Neutrophil (primary cell): ENCODE results near the gene FBXO10.

Source experiments
- H3K27ac ChIP-seq: fragments of 200-600 bp; sonication (generic); 2 replicates; pipeline ENCODE4 v1.5.1; 2016; ENCODE audit warnings: mild to moderate bottlenecking, moderate library complexity
- H3K27me3 ChIP-seq: fragments of 200-600 bp; sonication (generic); 2 replicates; pipeline ENCODE4 v1.6.0; 2016; ENCODE audit warnings: mild to moderate bottlenecking
- H3K36me3 ChIP-seq: fragments of 200-600 bp; sonication (generic); 2 replicates; pipeline ENCODE4 v1.5.1; 2017
- H3K4me1 ChIP-seq, 2 experiments: fragments of 200-600 bp in 1 of 2; sonication (generic) in 1 of 2; 1 replicate in 1 of 2; 2 replicates in 1 of 2; pipeline versions ENCODE4 v1.5.1 to v1.6.1; 2013 to 2016; ENCODE audit warnings: low read depth in 1 of 2, low read length in 1 of 2, mild to moderate bottlenecking in 1 of 2, moderate library complexity in 1 of 2; ENCODE audit not compliant: control insufficient read depth in 1 of 2, insufficient read depth in 1 of 2
- H3K4me3 ChIP-seq, 2 experiments: fragments of 200-600 bp in 1 of 2; sonication (generic) in 1 of 2; 1 replicate in 1 of 2; 2 replicates in 1 of 2; pipeline ENCODE4 v1.5.1; 2013 to 2016; ENCODE audit warnings: low read depth in 1 of 2, low read length in 1 of 2, mild to moderate bottlenecking in 1 of 2, moderate library complexity in 1 of 2
- H3K9me3 ChIP-seq: fragments of 200-600 bp; sonication (generic); 2 replicates; pipeline ENCODE4 v1.5.1; 2016
- TF ChIP-seq, protein P1 (sequence below): fragments of 200-600 bp; sonication (generic); IDR thresholded peaks from 2 replicates; pipeline ENCODE4 v1.5.1; 2016; ENCODE audit warnings: antibody characterized with exemption

The FBXO10 gene

DNA sequence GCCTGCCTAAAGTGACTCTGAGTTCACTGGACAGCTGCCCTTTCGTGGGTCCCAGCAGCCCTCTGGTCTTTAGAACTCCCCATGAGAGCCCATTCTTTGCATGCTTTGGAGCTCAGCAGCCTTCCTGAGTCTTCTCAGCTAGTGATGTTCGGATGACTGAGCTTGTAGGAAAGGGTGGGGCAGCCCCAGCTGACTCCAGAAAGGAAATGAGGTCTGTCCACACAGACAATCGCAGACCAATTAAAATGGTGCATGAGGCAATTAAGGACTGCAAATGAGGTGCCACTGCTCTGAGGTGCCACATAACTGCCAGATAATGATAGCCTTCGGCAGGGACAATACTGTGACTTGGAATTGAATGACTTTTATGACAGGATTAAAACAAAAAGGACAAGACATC, 41.7 kb upstream of the FBXO10 start:
- no peaks in the 10 kb centered on the region for H3K4me1 ChIP-seq
- H3K27ac ChIP-seq, result no peak overlapping the region
- TF ChIP-seq, protein P1, sequence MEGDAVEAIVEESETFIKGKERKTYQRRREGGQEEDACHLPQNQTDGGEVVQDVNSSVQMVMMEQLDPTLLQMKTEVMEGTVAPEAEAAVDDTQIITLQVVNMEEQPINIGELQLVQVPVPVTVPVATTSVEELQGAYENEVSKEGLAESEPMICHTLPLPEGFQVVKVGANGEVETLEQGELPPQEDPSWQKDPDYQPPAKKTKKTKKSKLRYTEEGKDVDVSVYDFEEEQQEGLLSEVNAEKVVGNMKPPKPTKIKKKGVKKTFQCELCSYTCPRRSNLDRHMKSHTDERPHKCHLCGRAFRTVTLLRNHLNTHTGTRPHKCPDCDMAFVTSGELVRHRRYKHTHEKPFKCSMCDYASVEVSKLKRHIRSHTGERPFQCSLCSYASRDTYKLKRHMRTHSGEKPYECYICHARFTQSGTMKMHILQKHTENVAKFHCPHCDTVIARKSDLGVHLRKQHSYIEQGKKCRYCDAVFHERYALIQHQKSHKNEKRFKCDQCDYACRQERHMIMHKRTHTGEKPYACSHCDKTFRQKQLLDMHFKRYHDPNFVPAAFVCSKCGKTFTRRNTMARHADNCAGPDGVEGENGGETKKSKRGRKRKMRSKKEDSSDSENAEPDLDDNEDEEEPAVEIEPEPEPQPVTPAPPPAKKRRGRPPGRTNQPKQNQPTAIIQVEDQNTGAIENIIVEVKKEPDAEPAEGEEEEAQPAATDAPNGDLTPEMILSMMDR, result no peak
- no peaks in the 10 kb centered on the region for H3K9me3 ChIP-seq
- H3K4me3 ChIP-seq, result no peak overlapping the region
- H3K36me3 ChIP-seq, result no peaks in the 10 kb centered on the region
- peaks cover 21% of the 10 kb centered on the region for H3K27me3 ChIP-seq

DNA sequence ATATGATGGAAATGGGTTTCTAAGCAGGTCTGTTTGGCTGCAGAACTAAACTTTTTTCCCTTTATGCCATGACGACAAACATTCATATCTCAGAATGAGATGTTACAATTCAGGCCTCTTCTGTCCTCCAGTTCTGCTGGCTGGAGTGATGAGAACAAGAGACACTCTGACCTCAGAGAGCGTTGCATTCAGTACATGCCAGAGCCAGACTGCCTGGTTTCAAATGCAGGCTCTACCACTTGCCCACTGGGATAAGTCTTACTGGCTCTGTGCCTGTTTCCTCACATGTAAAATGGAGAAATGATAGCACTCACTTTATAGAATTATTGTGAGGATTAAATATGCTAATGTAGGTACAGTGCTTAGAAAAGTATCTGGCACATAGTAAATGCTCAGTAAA, 41.0 kb upstream of the FBXO10 start:
- H3K4me3 ChIP-seq, result no peak overlapping the region
- TF ChIP-seq, protein P1, result no peak
- peaks cover 25% of the 10 kb centered on the region for H3K27me3 ChIP-seq
- H3K27ac ChIP-seq, result no peak overlapping the region
- H3K36me3 ChIP-seq, result no peaks in the 10 kb centered on the region
- H3K9me3 ChIP-seq, result no peaks in the 10 kb centered on the region
- no peaks in the 10 kb centered on the region for H3K4me1 ChIP-seq

DNA sequence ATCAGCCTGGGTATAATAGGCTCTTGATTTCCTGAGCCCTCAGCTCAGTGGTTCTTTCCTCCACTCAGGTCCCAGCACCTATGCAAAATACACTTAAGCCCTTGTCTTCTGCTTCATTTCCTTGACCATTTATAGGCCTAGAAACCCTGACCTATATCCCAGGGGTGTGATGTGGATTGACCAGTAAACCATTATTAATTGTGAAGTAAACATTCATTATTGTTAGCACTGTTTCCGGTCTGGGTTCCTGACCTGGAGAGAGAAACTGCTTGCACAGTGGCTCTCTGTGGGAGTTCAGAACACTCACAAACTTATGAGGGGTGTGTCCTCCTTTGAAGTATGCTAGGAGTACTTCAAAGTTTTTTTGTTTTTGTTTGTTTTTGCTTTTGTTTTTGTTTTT, 35.8 kb upstream of the FBXO10 start:
- Histone ChIP-seq H3K4me1 (no peaks in the 10 kb centered on the region), H3K9me3 (no peaks in the 10 kb centered on the region), H3K36me3 (no peaks in the 10 kb centered on the region), H3K4me3 (no peak overlapping the region), H3K27me3 (peaks cover 41% of the 10 kb centered on the region), H3K27ac (no peak overlapping the region)
- TF ChIP-seq, protein P1, result no peak

DNA sequence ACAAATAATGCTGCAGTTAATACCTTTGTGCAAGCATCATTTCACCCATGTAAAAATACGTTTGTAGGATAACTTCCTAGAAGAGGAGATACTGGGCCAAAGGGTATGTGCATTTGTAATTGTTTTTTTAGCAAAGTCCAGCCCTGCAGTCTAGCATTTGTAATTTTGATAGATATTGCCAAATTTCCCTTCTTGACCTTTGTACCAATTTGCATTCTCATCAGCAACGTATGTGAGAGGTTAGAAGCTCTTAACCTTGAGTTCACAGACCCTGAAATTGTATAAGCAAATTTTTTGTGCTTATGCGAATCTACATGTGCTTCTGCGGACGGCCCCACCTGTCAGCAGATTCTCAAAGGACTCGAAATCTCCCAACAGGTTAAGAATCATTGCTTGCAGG, 34.8 kb upstream of the FBXO10 start:
- TF ChIP-seq, protein P1, result no peak
- Histone ChIP-seq H3K27ac (no peak overlapping the region), H3K4me1 (no peaks in the 10 kb centered on the region), H3K36me3 (no peaks in the 10 kb centered on the region), H3K9me3 (no peaks in the 10 kb centered on the region), H3K4me3 (no peak overlapping the region), H3K27me3 (peaks cover 50% of the 10 kb centered on the region)

DNA sequence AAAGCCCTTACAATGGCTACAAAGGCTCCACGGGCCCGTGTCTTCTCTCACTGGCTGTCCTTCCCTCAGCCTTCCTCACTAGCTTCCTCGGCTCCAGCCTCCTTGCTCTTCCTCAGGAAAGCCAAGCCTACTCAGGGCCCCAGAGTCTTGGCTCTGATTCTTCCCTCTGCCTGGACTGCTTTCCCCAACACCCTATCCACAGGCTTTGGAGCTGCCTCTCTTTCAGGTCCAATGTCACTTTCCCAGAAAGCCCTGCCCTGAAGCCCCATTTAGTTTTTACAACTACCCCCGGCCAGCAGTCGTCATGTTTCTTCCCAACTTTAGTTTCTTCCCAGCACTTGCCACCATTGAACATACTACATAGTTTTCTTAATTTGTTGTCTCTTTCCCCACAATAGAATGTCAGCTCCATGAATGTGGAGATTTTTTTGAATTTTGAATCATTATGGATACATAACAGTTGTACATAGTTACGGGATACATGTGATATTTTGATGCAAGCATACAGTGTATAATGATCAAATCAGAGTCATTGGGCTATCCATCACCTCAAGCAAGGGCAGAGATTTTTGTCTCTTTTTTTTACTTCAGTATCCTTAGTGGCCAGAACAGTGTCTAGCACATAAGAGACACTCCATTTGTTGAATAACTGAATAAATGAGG, 33.7 kb upstream of the FBXO10 start:
- TF ChIP-seq, protein P1, result no peak
- no peak overlapping the region for H3K27ac ChIP-seq
- no peaks in the 10 kb centered on the region for H3K4me1 ChIP-seq
- H3K9me3 ChIP-seq, result no peaks in the 10 kb centered on the region
- H3K27me3 ChIP-seq, result peaks cover 62% of the 10 kb centered on the region
- H3K4me3 ChIP-seq, result no peak overlapping the region
- H3K36me3 ChIP-seq, result no peaks in the 10 kb centered on the region
